ENCODE measurements around the gene SPATA3. TPM values are rescaled to one million over a fixed set of nuclear protein-coding genes. Genes with fewer than 3 reads are reported as not detected.
"Not testable (repeated sequence)": the region's sequence is repeated elsewhere in the genome, so short reads cannot be mapped to it uniquely, and the experiment has no call there.

SPATA3 gene
- total RNA-seq, 1 donor from 2014 or later: not detected

DNA sequence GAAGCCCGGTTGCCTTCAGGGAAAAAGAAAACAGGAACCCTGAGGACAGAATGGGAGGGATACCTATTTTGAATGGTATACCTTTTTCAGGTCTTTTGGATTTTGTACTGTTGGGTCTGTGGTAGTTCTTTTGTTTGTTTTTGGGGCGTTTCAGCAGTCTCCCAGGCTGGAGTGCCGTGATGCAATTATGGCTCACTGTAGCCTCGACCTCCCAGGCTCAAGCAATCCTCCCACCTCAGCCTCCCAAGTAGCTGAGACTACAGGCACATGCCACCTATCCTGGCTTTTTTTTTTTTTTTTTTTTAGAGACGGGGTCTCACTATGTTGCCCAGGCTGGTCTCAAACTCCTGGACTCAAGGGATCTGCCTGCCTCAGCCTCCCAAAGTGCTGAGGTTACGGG, 27.6 kb upstream of the SPATA3 start:
- intact Hi-C loops (cut with micrococcal nuclease): not testable (repeated sequence)

DNA sequence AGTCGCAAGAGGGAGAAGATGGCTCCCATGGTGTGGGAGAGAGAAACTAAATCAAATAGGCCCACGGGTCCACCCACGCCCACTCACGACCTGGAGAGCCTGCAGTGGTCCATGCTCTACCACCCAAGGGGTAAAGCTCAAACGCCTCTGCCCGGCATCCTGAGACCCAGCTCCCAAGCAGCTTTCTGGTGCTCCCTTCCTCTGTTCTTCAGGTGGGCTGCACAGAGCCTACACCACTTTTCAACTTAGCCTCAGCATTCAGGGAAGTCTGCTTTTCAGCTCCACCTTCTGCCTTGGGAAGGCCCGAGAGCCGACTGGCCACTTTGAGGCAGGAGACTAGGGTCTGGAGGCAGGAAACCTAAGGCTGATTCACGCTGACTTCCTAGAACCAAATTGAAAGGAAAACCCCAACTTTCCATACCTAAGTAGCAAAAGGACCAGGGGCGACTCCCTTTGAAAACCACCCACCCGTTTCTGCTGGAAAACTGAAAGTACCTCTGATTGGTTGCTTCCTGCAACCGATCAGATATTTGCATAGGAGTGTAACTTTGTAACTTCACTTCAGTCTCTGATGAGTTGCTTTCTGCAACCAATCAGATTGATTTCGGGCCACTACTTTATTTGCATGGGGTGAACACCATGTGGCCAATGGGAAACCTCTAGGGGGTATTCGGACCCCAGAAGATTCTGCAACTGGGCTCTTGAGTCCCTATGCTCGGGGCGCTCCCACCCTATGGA, 26.8 kb upstream of the SPATA3 start:
- intact Hi-C loops (cut with micrococcal nuclease): no loop called here

DNA sequence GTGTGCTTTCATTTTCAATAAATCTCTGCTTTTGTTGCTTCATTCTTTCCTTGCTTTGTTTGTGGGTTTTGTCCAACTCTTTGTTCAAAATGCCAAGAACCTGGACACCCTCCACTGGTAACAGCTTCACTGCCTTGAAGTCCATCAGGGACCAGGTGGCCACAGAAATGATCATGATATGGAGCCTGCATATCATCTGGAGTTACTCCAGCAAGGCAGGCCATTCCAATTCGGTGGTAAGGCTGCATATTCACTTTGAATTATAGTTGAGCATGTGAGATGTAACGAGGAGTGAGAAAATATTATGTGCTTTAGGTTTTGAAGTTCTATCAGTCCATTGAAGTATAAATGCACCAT, 26.3 kb upstream of the SPATA3 start:
- intact Hi-C loops (cut with micrococcal nuclease): no loop called here

DNA sequence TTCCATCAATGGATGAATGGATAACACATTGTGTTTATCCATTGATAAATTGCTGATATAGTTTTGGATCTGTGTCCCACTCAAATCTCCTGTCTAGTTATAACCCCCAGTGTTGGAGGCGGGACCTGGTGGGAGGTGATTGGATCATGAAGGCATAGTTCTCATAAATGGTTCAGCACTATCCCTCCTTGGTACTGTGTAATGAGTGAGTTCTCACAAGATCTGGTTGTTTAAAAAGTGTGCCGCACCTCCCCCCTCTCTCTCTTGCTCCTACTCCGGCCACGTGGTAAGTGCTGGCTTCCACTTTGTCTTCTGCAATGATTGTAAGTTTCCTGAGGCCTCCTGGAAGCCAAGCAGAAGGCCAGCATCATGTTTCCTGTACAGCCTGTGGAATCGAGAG, 23.9 kb upstream of the SPATA3 start:
- intact Hi-C loops (cut with micrococcal nuclease): no loop called here

DNA sequence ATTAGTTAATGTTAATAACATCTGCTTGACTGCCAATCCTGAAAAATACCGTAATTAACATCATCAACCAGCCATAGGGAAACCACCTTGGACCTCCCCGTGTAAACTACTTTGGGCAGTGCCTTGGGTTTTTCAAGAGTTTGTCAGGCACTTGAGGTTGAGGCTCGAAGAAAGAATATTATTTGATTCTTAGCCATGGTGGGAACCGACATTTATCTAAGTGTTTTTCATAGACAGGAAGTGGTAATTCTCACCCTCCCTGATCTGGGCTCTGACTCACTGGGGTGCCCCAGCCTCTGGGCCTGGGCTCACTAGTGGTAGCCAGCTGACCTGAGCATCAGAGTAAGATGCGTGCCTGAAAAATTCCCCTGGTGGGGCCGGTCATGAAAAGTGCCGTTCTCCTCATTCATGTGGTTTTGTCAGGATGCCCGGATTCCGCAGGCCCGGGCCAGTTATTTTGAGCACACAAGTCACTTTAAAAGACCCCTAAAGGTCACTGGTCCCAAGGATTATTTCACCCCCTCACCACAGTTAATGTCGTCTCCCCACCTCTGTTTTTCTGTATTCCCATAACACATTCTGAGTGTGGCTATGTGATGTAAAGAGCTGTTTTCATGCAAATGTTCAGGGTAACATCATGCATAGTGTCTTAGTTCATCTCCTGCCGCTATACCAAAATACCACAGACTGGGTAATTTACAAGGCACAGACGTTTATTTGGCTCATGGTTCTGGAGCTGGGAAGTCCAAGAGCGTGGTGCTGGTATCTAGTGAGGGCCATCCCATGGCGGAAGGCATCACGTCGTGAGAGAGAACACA, 21.6 kb upstream of the SPATA3 start:
- intact Hi-C loops (cut with micrococcal nuclease): loop anchor here (1.0 kb wide), 2 partner anchors 10 to 17 kb away; no protein-coding TSS in a partner anchor

DNA sequence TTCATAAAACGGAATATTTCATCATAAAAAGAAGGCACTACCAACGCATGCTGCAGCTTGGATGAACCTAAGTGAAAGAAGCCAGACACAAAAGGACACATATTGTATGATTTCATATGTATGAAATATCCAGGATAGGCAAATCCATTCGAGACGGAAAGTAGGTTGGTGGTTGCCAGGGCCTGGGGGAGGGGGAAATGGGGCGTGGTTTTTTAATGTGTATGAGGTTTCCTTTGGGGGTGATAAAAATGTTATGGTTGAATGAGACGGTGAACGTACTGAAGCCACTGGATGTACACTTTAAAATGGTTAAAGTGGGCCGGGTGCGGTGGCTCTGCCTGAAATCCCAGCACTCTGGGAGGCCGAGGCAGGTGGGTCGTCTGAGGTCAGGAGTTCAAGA, 20.0 kb upstream of the SPATA3 start:
- intact Hi-C loops (cut with micrococcal nuclease): no loop called here

DNA sequence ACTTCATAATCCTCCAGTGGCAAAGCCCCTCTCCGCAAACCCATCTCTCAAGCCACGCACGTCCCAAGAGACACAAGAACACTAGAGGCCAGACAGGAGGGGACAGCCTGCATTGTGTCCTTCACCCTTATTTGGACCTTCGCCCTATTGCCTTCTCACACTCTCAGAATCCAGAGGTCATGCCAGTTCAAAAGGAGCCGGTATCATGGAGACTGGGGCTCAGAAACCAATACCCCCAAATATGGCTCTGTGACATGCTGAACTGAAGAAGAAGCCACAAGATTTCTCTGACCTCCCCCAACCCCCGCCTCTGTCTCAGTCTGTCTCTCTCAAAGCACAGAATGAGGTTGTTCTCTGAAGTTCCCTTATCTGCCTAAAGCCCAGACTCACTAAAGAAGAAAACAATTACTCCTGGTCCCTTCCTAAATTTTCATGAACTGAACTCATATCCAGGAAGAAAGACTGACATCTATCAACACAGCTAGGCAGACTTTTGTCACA, 19.2 kb upstream of the SPATA3 start:
- intact Hi-C loops (cut with micrococcal nuclease): no loop called here

DNA sequence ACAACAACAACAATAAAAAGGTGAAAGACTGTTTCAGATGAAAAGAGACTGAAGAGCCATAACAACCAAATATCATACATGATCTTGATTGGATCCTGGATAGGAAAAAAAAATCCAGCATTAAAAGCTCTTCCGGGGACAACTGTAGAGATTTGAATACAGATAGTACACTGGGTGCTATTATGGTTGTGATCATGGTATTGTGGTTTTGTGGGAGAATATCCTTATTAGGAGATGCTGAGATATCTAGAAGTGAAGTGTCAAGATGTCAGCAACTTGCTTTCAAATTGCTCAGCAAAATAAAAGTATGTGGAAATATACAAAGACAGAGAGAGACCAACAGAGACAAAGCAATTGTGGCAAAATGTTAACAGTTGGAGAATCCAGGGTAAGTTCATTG, 15.5 kb upstream of the SPATA3 start:
- intact Hi-C loops (cut with micrococcal nuclease): loop anchor here (10.0 kb wide), 1 partner anchor 316 kb away; no protein-coding TSS in a partner anchor

DNA sequence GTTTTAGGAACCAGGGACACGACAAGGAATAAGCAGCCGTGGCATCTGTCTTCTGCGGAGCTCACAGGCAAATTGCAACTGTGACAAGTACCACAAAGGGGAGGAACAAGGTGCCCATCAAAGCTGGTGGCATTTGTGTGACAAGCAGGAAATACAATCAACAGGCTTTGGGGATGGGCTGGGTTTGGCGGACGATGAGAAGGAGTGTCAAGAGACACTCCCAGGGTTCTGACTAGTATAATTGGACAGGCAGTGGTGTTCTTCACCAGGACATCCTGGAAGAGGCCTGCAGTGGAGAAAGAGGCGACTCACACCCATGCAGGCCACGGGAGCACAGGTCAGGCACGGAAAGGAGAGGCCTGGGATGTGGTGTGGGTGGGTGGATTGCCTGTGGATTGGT, 14.2 kb upstream of the SPATA3 start:
- intact Hi-C loops (cut with micrococcal nuclease): loop anchor here (10.0 kb wide), 1 partner anchor 317 kb away; no protein-coding TSS in a partner anchor

DNA sequence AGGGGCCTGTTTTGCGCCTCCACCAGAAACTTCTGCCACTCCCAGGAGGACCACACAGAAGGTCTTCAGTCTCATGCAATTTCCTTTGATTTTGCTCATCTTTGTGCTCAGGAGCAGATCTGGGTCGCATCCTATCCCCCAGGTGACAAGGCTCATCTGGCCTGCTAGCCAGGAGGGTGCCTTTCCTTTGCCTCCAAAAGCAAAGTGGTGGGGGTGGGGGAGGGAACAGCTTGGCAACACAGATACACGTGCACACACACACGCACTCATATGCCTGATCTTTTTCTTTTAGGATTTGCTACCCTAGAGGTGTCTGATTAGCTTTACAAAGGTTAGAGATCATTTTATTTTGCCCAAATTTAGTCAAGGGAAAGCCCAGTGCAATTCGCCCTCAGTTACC, 13.8 kb upstream of the SPATA3 start:
- intact Hi-C loops (cut with micrococcal nuclease): loop anchor here (10.0 kb wide), 1 partner anchor 317 kb away; no protein-coding TSS in a partner anchor

DNA sequence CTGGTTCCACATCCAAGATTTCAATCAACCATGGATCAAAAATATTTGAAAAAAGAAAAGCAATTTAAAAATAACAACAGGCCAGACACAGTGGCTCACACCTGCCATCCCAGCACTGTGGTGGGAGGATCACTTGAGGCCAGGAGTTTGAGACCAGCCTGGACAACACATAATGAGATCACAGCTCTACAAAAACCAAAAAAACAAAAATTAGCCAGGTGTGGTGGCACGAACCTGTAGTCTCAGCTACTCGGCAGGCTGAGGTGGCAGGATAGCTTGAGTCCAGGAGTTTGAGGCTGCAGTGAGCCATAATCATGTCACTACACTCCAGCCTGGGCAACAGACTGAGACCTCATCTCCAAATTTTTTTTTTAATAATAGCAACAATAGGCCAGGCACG, 13.4 kb upstream of the SPATA3 start:
- intact Hi-C loops (cut with micrococcal nuclease): loop anchor here (10.0 kb wide), 1 partner anchor 318 kb away; no protein-coding TSS in a partner anchor

DNA sequence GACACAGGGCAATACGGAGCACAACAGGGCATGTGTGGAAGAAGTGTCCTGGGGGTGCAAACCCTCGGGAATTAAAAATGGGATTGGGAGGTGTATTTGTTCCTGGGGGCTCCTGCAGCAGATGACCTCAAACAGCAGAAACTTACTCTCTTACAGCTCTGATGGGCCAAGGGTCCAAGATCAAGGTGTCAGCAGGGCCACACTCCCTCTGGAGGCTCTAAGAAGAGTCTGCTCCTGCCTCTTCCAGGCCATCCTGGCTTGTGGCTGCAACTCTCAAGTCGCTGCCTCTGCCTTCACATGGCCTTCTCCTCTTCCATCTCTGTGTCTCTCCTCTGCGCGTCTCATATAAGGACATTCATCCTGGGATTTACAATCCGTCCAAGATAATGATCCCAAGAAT, 12.4 kb upstream of the SPATA3 start:
- intact Hi-C loops (cut with micrococcal nuclease): loop anchor here (10.0 kb wide), 1 partner anchor 319 kb away; no protein-coding TSS in a partner anchor

DNA sequence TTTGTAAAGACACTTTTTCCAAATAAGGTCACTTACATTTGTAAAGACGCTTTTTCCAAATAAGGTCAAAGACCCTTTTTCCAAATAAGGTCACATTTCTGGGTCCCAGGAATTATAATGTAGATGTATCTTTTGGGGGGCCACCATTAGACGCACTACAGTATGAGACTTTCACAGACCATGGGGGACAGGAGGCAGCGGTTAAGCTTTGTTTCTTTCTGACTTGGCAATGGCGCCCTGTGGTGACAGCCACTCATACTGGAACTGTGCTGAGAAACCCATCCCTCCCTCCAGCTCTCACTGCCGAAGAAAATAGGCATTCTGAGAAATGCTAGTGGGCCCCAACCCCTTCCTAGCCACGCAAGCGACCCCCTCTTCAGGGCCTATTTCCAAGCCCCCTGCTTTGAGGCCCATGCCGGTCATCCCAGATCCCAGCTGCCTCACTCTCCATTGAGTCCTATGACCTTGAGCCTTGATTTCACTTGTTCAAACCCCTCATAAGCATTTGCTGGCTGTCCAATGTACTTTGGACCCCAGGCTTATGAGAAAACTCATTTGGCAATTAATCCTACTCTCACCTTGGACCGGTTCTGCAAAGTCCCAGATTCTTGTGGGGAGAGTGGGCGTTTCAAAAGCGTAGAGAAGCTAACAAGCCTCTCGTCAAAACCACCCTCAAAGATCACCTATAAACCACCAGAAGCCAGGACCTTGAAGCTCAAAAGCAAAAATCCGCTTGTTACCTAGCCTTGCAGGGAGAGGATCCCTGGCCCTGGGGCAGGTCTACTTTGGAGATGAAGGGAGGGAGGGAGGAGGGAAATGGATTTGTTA, 11.3 kb upstream of the SPATA3 start:
- intact Hi-C loops (cut with micrococcal nuclease): loop anchor here (1.0 to 10.0 kb wide), 5 partner anchors 10 to 320 kb away; no protein-coding TSS in a partner anchor

DNA sequence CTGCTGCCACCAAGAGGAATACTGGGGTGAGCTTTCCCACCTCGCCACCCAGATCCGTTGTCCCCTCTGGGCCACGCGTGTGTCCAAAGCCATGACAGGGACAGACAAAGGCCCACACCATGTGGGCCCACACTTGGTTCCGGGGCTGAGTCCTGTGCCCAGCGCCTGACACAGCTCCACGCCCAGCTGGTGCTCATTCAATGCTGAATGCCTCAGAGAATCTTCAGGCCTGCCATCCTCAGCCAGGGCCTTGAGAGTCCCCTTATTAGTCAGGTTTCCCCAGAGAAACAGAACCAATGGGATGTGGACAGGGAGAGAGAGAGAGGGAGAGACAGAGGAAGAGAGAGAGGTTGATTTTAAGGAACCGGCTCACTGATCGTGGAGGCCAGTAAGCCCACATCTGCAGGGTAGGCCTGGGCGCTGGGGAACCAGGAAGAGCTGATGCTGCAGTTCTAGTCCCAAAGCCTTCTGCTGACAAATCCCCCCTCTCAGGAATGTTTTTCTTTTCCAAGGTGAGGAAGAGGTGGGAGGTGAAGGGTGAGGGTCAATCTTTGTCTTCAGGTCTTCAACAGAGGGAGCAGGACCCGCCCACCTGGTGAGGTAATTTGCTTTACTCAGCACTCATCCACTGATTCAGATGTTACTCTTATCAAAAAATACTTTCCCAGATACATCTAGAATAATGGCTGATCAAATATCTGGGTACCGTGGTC, 10.2 kb upstream of the SPATA3 start:
- intact Hi-C loops (cut with micrococcal nuclease): loop anchor here (2.0 to 10.0 kb wide), 2 partner anchors 67 to 321 kb away; no protein-coding TSS in a partner anchor

DNA sequence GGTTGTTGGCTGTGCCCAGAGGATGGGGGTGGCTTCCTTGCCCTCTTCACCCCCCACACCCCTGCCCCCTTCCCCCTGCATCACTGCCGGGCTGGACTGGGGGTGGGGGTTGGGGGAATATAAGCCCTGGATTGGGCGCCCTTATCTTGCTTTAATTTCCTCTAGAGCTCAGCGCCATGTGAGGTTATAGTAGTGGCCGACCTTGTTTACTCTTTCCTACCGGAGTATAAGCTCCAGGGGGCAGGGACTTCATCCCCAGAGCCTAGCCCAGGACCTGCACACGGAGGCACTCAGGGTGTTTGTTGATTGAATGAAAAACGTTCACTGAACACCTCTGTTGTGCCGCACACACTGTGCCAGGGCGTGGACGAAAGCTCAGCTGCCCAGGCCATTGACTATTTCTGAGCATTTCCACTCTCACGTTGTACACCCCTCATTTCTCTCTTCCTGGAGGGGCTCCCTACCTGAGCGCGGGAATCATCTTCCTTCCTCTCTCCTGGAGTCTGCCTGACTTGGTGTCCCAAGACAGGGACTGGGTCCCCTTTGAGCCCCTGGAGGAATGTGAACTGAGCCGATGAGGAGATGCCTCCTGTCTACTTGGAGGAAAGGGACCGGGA, 9.3 kb upstream of the SPATA3 start:
- intact Hi-C loops (cut with micrococcal nuclease): loop anchor here (1.0 to 10.0 kb wide), 6 partner anchors 62 to 978 kb away; no protein-coding TSS in a partner anchor

DNA sequence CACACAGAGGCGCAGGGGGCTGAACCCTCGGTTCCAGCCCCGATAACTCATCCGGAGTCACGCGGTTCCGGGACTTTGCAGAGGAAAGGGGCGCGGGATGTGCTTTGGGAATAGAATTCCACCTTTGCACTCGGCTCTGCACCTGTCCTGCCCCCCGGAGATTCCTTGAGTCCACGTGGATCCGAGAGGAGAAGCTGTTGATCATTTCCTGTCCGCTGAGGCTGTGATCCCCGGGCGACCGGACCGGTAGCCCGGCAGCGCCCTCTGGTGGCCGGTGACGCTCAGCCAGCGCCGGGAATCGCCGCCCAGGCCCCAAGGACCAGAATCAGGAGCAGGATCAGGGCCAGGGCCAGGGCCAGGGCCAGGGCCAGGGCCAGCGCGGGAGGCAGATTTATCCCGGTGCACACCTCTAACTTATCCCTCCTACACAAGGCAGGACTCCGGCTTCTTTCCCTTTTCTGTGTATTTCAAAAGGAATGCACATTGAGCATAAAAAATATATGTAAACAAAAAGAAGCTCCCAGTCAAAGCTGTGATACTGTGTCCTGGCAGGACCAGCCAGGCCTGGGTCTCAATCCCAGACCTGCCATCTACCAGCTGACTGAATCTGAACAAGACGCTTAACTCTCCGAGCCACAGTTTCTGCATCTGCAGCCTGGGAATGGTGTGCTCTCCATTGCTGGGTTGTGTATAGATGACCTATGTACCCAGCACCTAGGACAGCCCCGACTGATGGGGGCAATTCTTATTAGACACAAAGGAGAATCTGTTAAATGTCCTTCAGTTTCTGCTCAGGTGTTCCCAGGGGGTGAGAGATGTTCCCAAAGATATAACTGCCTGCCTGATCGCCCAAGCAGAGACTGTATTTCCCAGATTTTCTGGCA, 8.5 kb upstream of the SPATA3 start:
- intact Hi-C loops (cut with micrococcal nuclease): loop anchor here (1.0 to 10.0 kb wide), 6 partner anchors 63 to 979 kb away; no protein-coding TSS in a partner anchor

DNA sequence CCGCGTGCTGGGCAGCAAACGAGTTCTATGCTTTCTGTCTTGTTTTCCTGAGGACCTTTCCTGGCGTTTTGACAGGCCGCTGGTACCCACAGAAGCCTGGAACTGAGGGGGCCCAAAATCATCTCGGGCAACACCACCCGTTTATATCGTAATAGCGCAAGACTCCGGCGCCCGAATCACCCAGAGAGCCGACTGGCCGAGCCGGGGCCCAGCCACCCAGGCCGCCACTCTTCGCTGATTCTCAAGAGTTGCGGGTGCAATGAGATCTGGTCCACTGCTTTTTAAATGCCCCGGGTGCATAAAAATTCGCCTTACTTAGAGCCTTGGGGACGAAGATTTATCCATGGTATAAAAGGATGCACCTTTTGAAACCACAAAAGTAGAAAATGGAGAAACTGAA, 6.2 kb upstream of the SPATA3 start:
- intact Hi-C loops (cut with micrococcal nuclease): loop anchor here (10.0 kb wide), 1 partner anchor 325 kb away; no protein-coding TSS in a partner anchor

DNA sequence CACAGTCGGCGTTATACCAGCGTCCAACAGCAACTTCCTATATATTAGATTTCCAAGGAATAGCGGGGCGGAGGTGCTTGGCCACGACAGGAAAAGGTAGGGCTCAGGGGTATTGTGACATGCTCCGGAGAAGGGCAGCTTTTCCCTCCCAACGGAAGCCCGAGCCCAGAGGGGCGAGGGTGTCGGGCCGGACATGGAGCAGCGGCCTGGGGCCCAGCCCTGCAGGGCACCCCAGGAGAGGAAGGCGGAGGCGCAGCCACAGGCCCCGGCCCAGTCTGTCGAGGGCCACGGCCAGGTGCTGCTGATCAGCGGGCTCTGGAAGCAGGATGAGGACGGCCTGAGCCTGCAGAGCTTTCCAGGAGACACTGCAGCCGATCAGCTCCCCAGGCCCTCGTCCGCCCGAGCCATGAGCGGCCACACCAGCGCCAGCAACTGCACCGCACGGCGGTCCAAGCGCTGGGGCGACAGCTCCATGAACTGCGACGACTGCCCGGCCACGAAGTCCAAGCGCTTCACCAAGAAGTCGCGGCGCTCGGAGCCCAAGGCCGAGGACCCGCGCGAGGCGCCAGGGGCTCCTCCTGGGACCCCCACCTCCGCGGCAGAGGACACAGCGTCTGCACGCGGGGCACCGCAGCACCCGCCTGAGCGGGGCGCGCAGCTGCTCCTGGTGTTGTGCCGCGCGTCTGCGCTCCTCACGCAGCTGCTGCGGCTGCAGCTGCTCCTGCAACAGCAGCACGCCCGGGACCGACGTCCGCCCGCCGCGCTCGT, 5.6 kb upstream of the SPATA3 start:
- intact Hi-C loops (cut with micrococcal nuclease): no loop called here
